PFSK-1 (cell line): ENCODE measurements around the gene VCPKMT.

Source experiments
- FOXP2 ChIP-seq: optimal IDR thresholded peaks from 2 replicates; pipeline ENCODE3; 2011; ENCODE audit warnings: borderline replicate concordance, control low read depth, inconsistent platforms; ENCODE audit not compliant: insufficient read depth; ENCODE audit errors: extremely low read length, extremely low read depth
- POLR2AphosphoS5 ChIP-seq: IDR thresholded peaks from 2 replicates; pipeline ENCODE4 v1.6.1; 2012; ENCODE audit warnings: low read depth, mild to moderate bottlenecking, control low read depth, low read length, moderate library complexity
- REST ChIP-seq, 2 experiments: IDR thresholded peaks; 2 replicates each; pipeline versions ENCODE4 v1.6.1 to v1.8.0; 2011 to 2012; ENCODE audit warnings: low read depth in 2 of 2, low read length in 2 of 2, control low read depth in 1 of 2, inconsistent platforms in 1 of 2, mild to moderate bottlenecking in 1 of 2, moderate library complexity in 1 of 2; ENCODE audit not compliant: insufficient read depth in 1 of 2
- SIN3A ChIP-seq: IDR thresholded peaks from 2 replicates; pipeline ENCODE4 v1.6.1; 2012; ENCODE audit warnings: mild to moderate bottlenecking, low read length, moderate library complexity, borderline replicate concordance; ENCODE audit not compliant: insufficient read depth
- TAF1 ChIP-seq: IDR thresholded peaks from 2 replicates; pipeline ENCODE4 v1.6.1; 2012; ENCODE audit warnings: low read length, control low read depth, borderline replicate concordance; ENCODE audit not compliant: insufficient read depth

VCPKMT gene

DNA sequence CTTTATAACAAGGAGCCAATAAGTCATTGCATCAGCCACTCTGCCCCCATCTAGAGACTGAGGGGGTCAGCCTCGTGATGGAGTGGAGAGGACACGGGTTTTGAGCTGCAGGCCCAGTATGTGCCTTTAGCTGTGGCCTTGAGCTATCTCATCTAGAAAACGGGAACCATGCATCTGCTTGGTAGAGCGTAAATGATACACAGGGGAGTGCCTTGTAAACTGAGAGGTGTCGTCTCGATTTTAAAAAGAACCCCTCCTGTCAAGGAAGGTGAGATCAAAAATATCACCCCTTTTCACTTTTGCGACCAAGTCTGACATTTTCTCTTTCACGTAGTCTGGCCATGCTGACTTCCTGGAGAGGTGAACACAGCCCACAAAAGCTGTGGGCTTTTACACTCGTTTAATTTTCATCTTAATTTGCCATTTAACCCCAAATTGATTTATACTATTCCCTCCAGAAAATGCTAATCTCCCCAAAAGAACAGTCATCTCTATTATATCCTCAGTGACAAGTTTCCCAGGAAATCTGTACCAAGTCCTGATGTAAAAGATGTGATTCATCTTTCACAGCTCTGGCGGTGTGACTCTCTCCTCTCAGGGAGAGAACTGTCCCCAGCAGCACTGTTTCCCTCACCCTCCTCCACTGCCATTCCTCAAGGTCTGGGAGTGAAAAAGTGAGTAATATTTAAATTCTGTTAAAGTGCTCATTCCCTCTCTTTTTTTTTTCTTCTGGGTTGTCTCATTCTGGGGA is 30.6 kb downstream of the VCPKMT start:
- no peak for TF ChIP-seq SIN3A
- TF ChIP-seq REST (IDR thresholded peaks at IDR 0.05; ENCODE audit: insufficient read depth in 1 of 2, low read depth in 2 of 2, low read length in 2 of 2), result no peak
- TF ChIP-seq FOXP2, result no peak
- no peak for TF ChIP-seq POLR2AphosphoS5
- no peak for TF ChIP-seq TAF1

DNA sequence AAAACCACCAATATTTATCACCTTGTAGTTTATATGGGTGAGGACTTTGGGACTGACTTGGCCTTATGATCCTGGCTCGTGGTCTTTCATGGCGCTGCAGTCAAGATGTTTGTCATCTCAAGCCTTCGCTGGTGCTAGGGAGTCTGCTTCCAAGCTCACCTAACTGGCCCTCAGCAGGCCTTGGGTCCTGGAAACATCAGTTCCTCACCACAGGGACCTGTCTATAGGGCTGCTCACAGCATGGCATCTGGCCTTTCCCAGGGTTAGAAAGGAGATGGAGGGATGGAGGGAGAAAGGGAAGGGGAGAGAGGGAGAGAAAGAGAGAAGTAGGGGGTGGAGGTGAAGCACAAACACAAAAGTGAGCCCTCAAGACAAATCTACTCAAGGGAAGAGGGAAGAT is 31.7 kb downstream of the VCPKMT start:
- TF ChIP-seq TAF1, result no peak
- no peak for TF ChIP-seq POLR2AphosphoS5
- TF ChIP-seq SIN3A, result no peak
- no peak for TF ChIP-seq REST (IDR thresholded peaks at IDR 0.05; ENCODE audit: insufficient read depth in 1 of 2, low read depth in 2 of 2, low read length in 2 of 2)
- no peak for TF ChIP-seq FOXP2

DNA sequence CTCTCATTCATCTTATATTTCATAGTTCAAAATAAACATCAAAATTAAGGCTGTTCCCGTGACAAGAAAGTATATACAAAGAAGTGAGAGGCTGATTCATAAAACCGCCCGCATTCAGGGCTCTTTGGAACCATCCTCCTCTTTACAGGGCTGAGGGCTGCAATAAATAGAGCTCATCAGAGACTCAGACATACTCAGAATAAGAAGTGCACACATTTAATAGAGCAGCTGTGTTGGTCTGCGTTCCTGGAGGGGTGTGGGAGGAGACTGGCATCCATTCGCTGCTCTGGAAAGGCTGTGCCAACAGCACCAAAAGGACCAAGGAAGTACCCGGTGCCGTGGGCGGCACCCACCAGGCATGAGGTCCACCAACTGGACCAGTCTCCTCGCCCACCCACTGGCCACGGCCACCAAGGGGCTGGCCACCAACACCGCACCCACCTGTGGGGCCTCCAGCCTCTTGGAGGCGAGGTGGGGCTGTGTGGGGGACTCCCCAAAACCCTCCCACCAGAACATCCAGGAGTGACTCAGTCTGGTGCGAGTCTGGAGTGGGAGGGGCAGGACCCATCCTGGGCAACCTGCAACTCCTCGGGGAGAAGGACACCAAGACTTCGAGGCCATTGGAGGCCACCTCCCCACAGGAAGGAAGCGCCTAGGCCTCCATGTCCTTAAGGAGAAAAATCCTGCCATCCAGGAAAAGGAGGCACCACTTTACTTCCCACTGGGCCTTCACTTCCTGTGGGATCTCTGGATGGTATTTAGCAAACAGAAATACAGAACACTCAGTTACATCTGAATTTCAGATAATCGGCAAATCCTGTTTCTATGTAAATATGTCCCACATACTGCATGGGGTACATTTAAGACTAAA is 32.7 kb downstream of the VCPKMT start:
- TF ChIP-seq TAF1 (no peak), SIN3A (no peak)

GRCh38 chr14:50082784-50083466 is 33.4 kb downstream of the VCPKMT start:
- TF ChIP-seq FOXP2 (no peak), TAF1 (no peak), REST (IDR thresholded peaks at IDR 0.05; ENCODE audit: insufficient read depth in 1 of 2, low read depth in 2 of 2, low read length in 2 of 2) (no peak), SIN3A (no peak), POLR2AphosphoS5 (no peak)

DNA sequence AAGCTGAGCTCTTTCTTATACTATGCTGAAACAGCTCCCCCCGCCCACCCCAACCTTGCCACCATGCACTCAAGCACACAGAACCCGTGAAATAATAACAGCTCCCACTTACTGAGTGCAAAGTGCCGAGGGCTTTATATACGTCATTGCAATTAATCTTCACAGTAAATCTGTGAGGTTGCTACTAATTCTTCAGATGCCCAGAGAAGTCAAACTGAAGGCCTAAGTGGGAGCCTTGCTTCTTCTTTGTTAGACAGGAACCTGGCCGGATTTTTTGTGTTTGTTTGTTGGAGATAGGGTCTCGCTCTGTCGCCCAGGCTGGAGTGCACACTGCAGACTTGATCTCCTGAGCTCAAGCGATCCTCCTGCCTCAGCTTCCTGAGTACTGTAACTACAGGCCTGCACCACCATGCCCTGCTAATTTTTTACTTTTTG is 34.0 kb downstream of the VCPKMT start:
- TF ChIP-seq SIN3A (no peak), TAF1 (no peak), FOXP2 (no peak), REST (IDR thresholded peaks at IDR 0.05; ENCODE audit: insufficient read depth in 1 of 2, low read depth in 2 of 2, low read length in 2 of 2) (no peak), POLR2AphosphoS5 (no peak)
